ENCODE data around the gene SV2A. TPM values are rescaled to one million over a fixed set of nuclear protein-coding genes. Genes with fewer than 3 reads are reported as not detected.

Gene SV2A
- total and polyA plus RNA-seq, 8 donors = 0.46 to 4.6 (median 1.4) TPM; not detected in 1

- no peak for TF ChIP-seq POLR2A (IDR thresholded peaks at IDR 0.05)
- TF ChIP-seq POLR2AphosphoS5 (IDR thresholded peaks at IDR 0.05) = no peak
- TF ChIP-seq EP300 (IDR thresholded peaks at IDR 0.05) = no peak
- TF ChIP-seq CTCF (IDR thresholded peaks at IDR 0.05) = no peak
- Histone ChIP-seq H3K36me3 (peaks cover 32 to 67% (median 52%) of the 10 kb centered on the region in 4 donors), H3K9me3 (no peaks in the 10 kb centered on the region), H3K4me3 (peak overlapping the region; percentile 65 to 94 (median 94)), H3K4me1 (peaks cover 16 to 44% (median 35%) of the 10 kb centered on the region in 4 donors), H3K27me3 (no peaks in the 10 kb centered on the region), H3K27ac (peak overlapping the region; percentile 90 to 98 (median 96))
- DNase-seq = no peak
- 0 to 10% (median 0%) methylated on average over 1 of the region's 1 CpG for WGBS, 5 donors
- intact Hi-C loops (cut with DNase I; ENCODE audit: low total_unique reads) = no loop called here
Observed at GRCh38 chr1:149928401-149928724, 10.7 kb upstream of the SV2A start.

GRCh38 chr1:149927563-149928400, 10.1 kb upstream of the SV2A start, which contains the start of gene SF3B4:
SF3B4 (minus strand) TSS chr1:149927803; CDS start chr1:149927759, 44 bp downstream.
- peak in 2 of 4 donors; percentile 90 to 91 for TF ChIP-seq POLR2A (IDR thresholded peaks at IDR 0.05)
- TF ChIP-seq POLR2AphosphoS5 (IDR thresholded peaks at IDR 0.05) = peak; percentile 95 to 98 (median 98)
- TF ChIP-seq EP300 (IDR thresholded peaks at IDR 0.05) = no peak
- no peak for TF ChIP-seq CTCF (IDR thresholded peaks at IDR 0.05)
- H3K36me3 ChIP-seq = peaks cover 38 to 68% (median 57%) of the 10 kb centered on the region in 4 donors
- peak within 1 kb of the TSS; percentile 90 to 98 (median 96) for H3K27ac ChIP-seq
- intact Hi-C loops (cut with DNase I; ENCODE audit: low total_unique reads) = no loop called here
- peak within 1 kb of the TSS; percentile 65 to 94 (median 94) for H3K4me3 ChIP-seq
- peak; percentile 97 to 99 for DNase-seq
- H3K9me3 ChIP-seq = no peaks in the 10 kb centered on the region
- WGBS, 5 donors = 0 to 1% (median 0%) methylated on average over 33 to 47 of the region's 47 CpGs
- peaks cover 16 to 44% (median 35%) of the 10 kb centered on the region in 4 donors for H3K4me1 ChIP-seq
- H3K27me3 ChIP-seq = no peaks in the 10 kb centered on the region

- Histone ChIP-seq H3K4me1 (peaks cover 16 to 44% (median 35%) of the 10 kb centered on the region in 4 donors), H3K27ac (peak overlapping the region; percentile 90 to 98 (median 96)), H3K9me3 (no peaks in the 10 kb centered on the region), H3K27me3 (no peaks in the 10 kb centered on the region), H3K4me3 (peak overlapping the region; percentile 65 to 94 (median 94)), H3K36me3 (peaks cover 43 to 72% (median 59%) of the 10 kb centered on the region in 4 donors)
- DNase-seq = no peak
- intact Hi-C loops (cut with DNase I; ENCODE audit: low total_unique reads) = no loop called here
- 2 to 3% (median 2%) methylated on average over 10 of the region's 10 CpGs for WGBS, 5 donors
- TF ChIP-seq POLR2AphosphoS5 (IDR thresholded peaks at IDR 0.05) = no peak
Observed at GRCh38 chr1:149927056-149927562, 9.5 kb upstream of the SV2A start.

GRCh38 chr1:149926296-149926695, 8.7 kb upstream of the SV2A start:
- Histone ChIP-seq H3K27me3 (no peaks in the 10 kb centered on the region), H3K4me3 (peak overlapping the region; percentile 65 to 94 (median 94)), H3K27ac (no peak overlapping the region), H3K36me3 (peaks cover 43 to 71% (median 60%) of the 10 kb centered on the region in 4 donors), H3K9me3 (no peaks in the 10 kb centered on the region), H3K4me1 (peaks cover 16 to 44% (median 35%) of the 10 kb centered on the region in 4 donors)
- WGBS, 5 donors = 92 to 96% (median 94%) methylated on average over 9 of the region's 9 CpGs
- DNase-seq = no peak
- TF ChIP-seq POLR2AphosphoS5 (IDR thresholded peaks at IDR 0.05) (no peak), POLR2A (IDR thresholded peaks at IDR 0.05) (no peak), EP300 (IDR thresholded peaks at IDR 0.05) (no peak), CTCF (IDR thresholded peaks at IDR 0.05) (no peak)
- intact Hi-C loops (cut with DNase I; ENCODE audit: low total_unique reads) = no loop called here
